Stimulated activated naive CD8-positive, alpha-beta T cell treated with anti-CD3 and anti-CD28 coated beads, Interleukin-15, Interleukin-2, amounts not matched to agents 100 ng/mL and 50 ng/mL, for 24 hours (primary cell): ENCODE measurements around the gene DGUOK.

Experiments
- H3K27ac Mint-ChIP-seq: one replicate; pipeline ENCODE4 v1.8.0; 2021; ENCODE audit warnings: mild to moderate bottlenecking, mixed read lengths
- H3K27me3 Mint-ChIP-seq: one replicate; pipeline ENCODE4 v1.8.0; 2021; ENCODE audit warnings: mixed read lengths
- H3K36me3 Mint-ChIP-seq: one replicate; pipeline ENCODE4 v1.8.0; 2021; ENCODE audit warnings: low read depth, mixed read lengths
- H3K4me1 Mint-ChIP-seq: one replicate; pipeline ENCODE4 v1.8.0; 2021; ENCODE audit warnings: low read depth, mixed read lengths
- H3K4me3 Mint-ChIP-seq: one replicate; pipeline ENCODE4 v1.8.0; 2021; ENCODE audit warnings: mild to moderate bottlenecking, mixed read lengths
- H3K9me3 Mint-ChIP-seq: one replicate; pipeline ENCODE4 v1.8.0; 2021; ENCODE audit warnings: mixed read lengths

DGUOK gene

GRCh38 chr2:73995810-73996209 lies 69.1 kb downstream of the DGUOK start:
- peaks cover 84% of the 10 kb centered on the region for H3K4me1 Mint-ChIP-seq
- H3K9me3 Mint-ChIP-seq = no peaks in the 10 kb centered on the region
- H3K36me3 Mint-ChIP-seq = peaks cover 32% of the 10 kb centered on the region
- no peak overlapping the region for H3K4me3 Mint-ChIP-seq
- no peaks in the 10 kb centered on the region for H3K27me3 Mint-ChIP-seq
- H3K27ac Mint-ChIP-seq = no peak overlapping the region

DNA sequence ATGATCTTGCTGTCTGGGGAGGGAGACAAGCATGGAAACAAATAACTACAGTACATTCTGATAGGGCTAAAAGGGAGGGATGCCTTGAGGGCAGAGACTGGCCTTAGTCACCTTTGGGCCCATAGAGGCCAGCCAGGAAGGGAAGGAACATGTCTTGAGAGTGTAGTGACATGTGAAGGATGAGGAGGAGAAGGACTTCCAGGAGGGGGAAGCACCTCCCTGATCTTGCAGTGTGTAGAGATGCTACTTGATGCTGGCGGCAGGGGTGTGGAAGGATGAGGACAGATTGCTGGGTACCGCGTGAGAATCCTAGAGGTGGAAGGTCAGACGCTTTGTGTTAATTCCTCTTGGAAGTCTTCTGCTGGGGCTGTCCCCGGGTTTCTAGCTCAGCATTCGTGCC lies 71.1 kb downstream of the DGUOK start:
- H3K36me3 Mint-ChIP-seq = peaks cover 13% of the 10 kb centered on the region
- H3K4me3 Mint-ChIP-seq = no peak overlapping the region
- H3K4me1 Mint-ChIP-seq = peaks cover 91% of the 10 kb centered on the region
- no peaks in the 10 kb centered on the region for H3K27me3 Mint-ChIP-seq
- H3K9me3 Mint-ChIP-seq = no peaks in the 10 kb centered on the region
- H3K27ac Mint-ChIP-seq = no peak overlapping the region

- Mint-ChIP-seq H3K36me3 (peaks cover 10% of the 10 kb centered on the region), H3K27me3 (no peaks in the 10 kb centered on the region), H3K4me1 (peaks cover 91% of the 10 kb centered on the region), H3K9me3 (no peaks in the 10 kb centered on the region), H3K27ac (peak overlapping the region; percentile 12), H3K4me3 (no peak overlapping the region)
Observed at GRCh38 chr2:73998451-73998850, 71.8 kb downstream of the DGUOK start.

DNA sequence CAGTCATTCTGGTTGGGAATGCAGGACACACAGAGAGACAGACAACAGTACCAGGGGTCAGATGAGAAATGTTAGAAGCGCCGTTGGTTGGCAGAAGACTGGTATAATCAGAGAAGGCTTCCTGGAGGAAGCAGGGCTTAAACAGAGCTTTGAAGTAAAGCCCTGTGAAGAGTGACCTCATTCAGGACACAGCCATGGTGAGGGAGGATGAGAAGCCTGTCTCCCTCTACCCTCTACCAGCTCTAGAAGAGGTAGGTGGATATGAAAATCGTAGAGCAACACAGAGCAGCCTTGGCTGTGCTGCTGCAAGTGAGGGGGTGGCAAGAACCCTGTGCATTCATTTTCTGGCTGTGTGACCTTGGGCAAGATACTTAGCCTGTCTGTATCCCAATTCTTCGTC lies 72.3 kb downstream of the DGUOK start:
- Mint-ChIP-seq H3K4me3 (no peak overlapping the region), H3K27ac (peak overlapping the region; percentile 12)

DNA sequence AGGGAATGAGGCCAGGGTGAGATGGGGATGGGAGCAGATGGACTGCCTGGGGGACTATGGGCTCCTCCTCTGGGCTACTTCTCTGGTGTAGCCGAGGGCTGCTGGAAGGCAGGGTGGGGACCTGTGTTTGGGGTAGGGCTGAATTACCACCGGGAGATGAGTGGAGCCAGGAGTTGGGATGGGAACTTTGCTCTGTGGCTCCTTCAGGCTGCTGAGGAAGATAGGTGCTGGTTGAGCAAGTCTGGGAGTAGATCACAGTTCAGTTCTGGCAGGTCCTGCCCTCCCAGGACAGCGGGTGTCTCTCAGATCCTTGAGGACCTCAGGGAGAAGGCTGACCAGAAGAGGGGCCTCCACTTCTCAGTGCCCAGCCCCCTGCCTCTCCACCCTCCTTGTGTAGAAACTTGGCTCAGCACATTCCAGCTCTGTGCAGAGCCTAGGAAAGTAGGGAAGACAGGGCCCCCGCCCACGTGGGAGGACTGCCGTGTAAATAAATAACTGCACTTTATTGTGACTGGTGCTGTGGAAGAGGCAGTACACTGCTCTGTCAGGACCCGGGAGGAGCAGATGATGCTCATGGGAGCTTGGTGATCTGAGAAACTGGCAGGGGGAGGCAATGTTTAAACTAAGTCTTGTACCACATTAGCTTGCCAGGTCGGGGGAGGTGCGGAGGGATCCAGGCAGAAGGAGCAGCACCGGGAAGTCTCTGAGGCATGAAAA lies 73.4 kb downstream of the DGUOK start:
- Mint-ChIP-seq H3K27me3 (no peaks in the 10 kb centered on the region), H3K4me1 (peaks cover 90% of the 10 kb centered on the region), H3K9me3 (no peaks in the 10 kb centered on the region), H3K4me3 (no peak overlapping the region), H3K36me3 (peaks cover 5% of the 10 kb centered on the region), H3K27ac (peak overlapping the region; percentile 46)

More for the DNA sequence above, 72.3 kb downstream of the DGUOK start:
- no peaks in the 10 kb centered on the region for H3K27me3 Mint-ChIP-seq
- peaks cover 91% of the 10 kb centered on the region for H3K4me1 Mint-ChIP-seq
- H3K36me3 Mint-ChIP-seq = peaks cover 5% of the 10 kb centered on the region
- H3K9me3 Mint-ChIP-seq = no peaks in the 10 kb centered on the region

- Mint-ChIP-seq H3K4me3 (no peak overlapping the region), H3K36me3 (peaks cover 5% of the 10 kb centered on the region), H3K27ac (peak overlapping the region; percentile 46), H3K4me1 (peaks cover 87% of the 10 kb centered on the region), H3K27me3 (no peaks in the 10 kb centered on the region), H3K9me3 (no peaks in the 10 kb centered on the region)
Observed at GRCh38 chr2:74000666-74001065, 74.0 kb downstream of the DGUOK start.

DNA sequence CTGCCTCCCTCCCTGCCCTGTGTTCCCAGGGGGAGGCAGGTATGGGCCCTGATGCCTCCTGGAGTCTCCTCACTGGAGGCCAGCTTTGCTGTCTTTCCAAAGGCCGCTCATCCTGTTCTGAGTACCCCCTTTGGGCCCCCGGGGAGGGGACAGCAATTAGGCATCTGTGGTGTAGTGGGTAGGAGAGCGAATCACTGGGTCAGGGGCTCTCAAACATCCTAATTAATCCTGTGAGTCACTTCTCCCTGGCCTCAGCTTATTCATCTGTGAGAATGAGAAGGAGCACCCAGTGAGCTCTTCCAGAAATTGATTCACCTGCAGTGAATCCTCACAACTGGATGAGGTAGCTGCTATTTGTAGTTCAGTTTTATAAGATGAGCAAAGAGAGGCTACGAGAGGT lies 74.4 kb downstream of the DGUOK start:
- Mint-ChIP-seq H3K4me1 (peaks cover 86% of the 10 kb centered on the region), H3K9me3 (no peaks in the 10 kb centered on the region), H3K27me3 (no peaks in the 10 kb centered on the region), H3K36me3 (peaks cover 8% of the 10 kb centered on the region), H3K27ac (peak overlapping the region; percentile 46), H3K4me3 (peak overlapping the region; percentile 76)

- H3K27me3 Mint-ChIP-seq = no peaks in the 10 kb centered on the region
- peak overlapping the region; percentile 76 for H3K4me3 Mint-ChIP-seq
- no peaks in the 10 kb centered on the region for H3K9me3 Mint-ChIP-seq
- H3K4me1 Mint-ChIP-seq = peaks cover 85% of the 10 kb centered on the region
- H3K27ac Mint-ChIP-seq = peak overlapping the region; percentile 69
- peaks cover 9% of the 10 kb centered on the region for H3K36me3 Mint-ChIP-seq
Observed at GRCh38 chr2:74001781-74002504, 75.3 kb downstream of the DGUOK start.

- Mint-ChIP-seq H3K4me1 (peaks cover 82% of the 10 kb centered on the region), H3K27ac (peak overlapping the region; percentile 22), H3K4me3 (peak overlapping the region; percentile 82), H3K36me3 (peaks cover 9% of the 10 kb centered on the region), H3K27me3 (no peaks in the 10 kb centered on the region), H3K9me3 (no peaks in the 10 kb centered on the region)
Observed at GRCh38 chr2:74002505-74003421, 76.1 kb downstream of the DGUOK start.

DNA sequence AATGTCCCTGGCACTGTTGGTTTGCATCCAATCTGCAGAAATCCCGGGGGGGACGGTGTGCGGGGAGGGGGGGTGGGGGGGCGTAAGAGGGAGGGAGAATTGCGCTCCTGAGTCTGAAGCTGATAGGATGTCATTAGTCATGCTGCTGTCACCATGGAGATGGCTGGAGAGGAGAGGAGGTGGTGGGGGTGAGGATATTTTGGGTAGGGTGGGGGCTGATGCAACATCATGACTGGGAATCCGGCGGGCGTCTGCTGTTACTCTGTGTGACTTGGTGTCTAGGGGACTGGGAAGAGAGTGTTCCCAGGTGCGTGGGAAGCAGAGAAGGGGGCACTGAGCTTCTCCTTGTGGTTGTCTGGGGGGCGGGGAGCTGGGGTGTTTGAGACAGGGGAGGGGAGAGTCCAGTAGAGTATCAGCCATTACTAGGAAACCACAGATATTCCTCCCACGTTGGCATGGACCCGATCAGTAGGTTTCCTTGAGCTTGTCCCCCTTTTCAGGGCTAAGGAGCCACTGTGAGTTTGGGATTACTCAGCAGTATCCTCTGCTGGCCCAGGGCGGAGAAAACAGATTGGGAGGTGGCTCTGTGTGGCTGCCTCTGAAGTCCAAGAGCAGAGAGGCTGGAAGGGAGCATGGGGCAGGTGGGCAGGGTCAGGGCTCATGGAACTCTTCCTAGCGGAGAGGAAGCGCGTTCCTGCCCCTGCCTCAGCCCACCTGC lies 77.0 kb downstream of the DGUOK start:
- Mint-ChIP-seq H3K36me3 (peaks cover 10% of the 10 kb centered on the region), H3K27ac (no peak overlapping the region), H3K4me3 (peak overlapping the region; percentile 82), H3K27me3 (no peaks in the 10 kb centered on the region), H3K9me3 (no peaks in the 10 kb centered on the region), H3K4me1 (peaks cover 74% of the 10 kb centered on the region)

DNA sequence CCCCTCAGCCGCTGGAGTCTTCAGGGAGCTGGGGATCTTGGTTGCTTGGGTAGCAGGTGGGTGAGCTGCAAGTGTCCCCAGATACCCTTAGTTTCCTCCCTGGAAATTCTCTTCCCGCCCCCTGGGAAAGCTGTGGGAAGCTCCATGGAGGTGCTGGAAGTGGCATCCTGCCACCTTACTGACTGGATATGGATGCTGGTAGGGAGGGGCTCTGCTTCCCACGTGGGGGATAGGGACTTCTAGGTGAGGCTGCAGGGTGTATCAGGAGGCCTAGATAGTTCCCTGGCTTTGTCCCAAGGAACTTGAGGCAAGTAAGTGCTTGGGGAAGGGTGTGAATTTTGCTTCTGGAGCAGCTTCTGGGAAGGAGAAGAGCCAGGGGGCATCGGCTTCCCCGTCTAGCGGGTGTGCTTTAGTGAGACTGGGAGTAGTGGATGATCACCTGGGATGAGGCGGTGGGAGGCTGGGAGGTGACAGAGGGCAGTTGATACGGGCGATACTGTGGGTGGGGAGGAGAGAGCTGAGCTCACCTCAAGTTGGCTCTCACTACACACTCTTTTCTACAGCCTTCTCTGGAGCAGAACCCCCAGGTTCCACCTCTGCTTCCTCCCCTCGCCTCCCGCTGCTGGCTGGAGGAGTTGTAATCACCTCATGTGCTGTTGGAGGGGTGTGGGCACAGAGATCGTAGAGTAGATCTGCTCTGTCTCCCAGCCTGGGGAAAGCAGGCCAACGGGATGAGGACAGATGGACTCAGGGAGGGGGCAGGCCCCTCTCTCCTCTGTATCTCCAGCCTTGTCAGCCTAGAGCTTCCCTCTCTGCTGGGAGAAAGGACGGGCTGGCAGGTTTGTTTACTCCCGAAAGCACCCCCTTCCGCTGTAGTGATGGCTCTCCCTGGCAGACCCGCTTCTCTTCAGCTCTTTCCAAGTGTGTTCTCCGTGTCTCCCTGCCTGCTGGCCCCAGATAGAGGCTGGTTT lies 77.8 kb downstream of the DGUOK start:
- Mint-ChIP-seq H3K4me1 (peaks cover 66% of the 10 kb centered on the region), H3K9me3 (no peaks in the 10 kb centered on the region), H3K4me3 (no peak overlapping the region), H3K27ac (no peak overlapping the region), H3K27me3 (no peaks in the 10 kb centered on the region), H3K36me3 (peaks cover 14% of the 10 kb centered on the region)

DNA sequence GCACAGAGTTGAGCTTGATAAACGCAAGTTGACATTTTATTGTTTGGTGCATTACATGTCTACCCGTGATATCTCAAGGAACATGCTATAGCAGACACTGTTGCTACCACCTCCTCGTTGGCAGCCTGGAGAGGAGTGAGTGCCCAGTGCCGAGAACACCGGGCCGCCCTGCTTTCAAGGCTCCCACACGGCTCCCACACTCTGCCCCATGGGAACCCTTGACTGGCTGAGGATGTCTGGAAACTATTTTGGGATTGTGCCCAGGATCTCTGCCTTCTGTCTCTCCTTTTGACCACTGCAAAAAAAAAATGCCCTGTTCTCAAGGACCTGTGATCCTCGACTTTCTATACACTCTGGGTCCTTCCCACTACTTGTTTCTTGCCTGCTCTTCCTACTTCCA lies 79.1 kb downstream of the DGUOK start:
- Mint-ChIP-seq H3K27ac (no peak overlapping the region), H3K4me3 (no peak overlapping the region)

GRCh38 chr2:74006459-74006858 lies 79.8 kb downstream of the DGUOK start:
- H3K36me3 Mint-ChIP-seq = peaks cover 14% of the 10 kb centered on the region
- no peak overlapping the region for H3K4me3 Mint-ChIP-seq
- no peaks in the 10 kb centered on the region for H3K27me3 Mint-ChIP-seq
- peaks cover 49% of the 10 kb centered on the region for H3K4me1 Mint-ChIP-seq
- no peak overlapping the region for H3K27ac Mint-ChIP-seq
- H3K9me3 Mint-ChIP-seq = no peaks in the 10 kb centered on the region

More for the DNA sequence above, 79.1 kb downstream of the DGUOK start:
- peaks cover 14% of the 10 kb centered on the region for H3K36me3 Mint-ChIP-seq
- H3K4me1 Mint-ChIP-seq = peaks cover 53% of the 10 kb centered on the region
- no peaks in the 10 kb centered on the region for H3K27me3 Mint-ChIP-seq
- no peaks in the 10 kb centered on the region for H3K9me3 Mint-ChIP-seq
